ENCODE measurements around the gene PAK6.

GRCh38 chr15:40296561-40297230, 57.8 kb downstream of the PAK6 start:
- TF ChIP-seq CTCF (conservative IDR thresholded peaks at IDR 0.05; ENCODE audit: low read depth, low read length): no peak
- TF ChIP-seq EZH2 (IDR thresholded peaks at IDR 0.05; ENCODE audit: borderline replicate concordance, low read depth, low read length, poor library complexity, severe bottlenecking): no peak
